Left forelimb (tissue), 1 donor: ENCODE data around the gene CACNA1I.

Experiments used
- DNase-seq: peaks from one replicate; pipeline ENCODE4 v3.0.0-alpha.2; 2018; ENCODE audit warnings: low spot score

Gene CACNA1I

DNA sequence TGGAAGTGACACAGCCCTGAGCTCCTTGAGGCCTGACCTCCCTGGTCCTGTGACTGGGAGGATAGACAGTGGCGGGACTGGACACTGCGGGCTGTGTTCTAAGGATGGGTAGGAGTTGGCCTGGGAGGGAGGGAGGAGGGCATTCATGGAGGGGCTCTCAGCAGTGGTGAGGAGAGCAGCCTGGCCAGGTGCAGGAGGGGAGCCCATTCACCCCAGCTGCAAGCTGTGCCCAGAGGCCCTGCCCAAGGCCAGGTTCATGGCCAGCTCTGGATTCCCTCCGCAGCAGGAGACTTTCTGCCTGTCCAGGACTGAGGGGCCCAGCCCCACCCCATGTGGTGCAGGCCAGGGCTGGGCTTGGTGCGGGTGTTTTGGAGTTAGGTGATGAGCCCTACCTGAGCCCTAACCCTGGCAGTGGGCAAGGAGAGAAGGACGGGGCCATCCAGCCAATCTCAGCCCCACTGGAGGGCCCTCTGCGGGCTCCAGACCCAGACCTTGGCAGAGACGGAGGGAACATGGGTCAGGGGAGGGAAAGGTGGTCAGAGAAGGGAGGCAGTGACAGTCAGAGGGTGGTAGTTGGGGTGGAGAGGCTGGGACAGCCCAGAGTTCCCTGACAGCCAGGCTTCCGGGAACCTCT is 26.8 kb downstream of the CACNA1I start:
- DNase-seq: no peak

DNA sequence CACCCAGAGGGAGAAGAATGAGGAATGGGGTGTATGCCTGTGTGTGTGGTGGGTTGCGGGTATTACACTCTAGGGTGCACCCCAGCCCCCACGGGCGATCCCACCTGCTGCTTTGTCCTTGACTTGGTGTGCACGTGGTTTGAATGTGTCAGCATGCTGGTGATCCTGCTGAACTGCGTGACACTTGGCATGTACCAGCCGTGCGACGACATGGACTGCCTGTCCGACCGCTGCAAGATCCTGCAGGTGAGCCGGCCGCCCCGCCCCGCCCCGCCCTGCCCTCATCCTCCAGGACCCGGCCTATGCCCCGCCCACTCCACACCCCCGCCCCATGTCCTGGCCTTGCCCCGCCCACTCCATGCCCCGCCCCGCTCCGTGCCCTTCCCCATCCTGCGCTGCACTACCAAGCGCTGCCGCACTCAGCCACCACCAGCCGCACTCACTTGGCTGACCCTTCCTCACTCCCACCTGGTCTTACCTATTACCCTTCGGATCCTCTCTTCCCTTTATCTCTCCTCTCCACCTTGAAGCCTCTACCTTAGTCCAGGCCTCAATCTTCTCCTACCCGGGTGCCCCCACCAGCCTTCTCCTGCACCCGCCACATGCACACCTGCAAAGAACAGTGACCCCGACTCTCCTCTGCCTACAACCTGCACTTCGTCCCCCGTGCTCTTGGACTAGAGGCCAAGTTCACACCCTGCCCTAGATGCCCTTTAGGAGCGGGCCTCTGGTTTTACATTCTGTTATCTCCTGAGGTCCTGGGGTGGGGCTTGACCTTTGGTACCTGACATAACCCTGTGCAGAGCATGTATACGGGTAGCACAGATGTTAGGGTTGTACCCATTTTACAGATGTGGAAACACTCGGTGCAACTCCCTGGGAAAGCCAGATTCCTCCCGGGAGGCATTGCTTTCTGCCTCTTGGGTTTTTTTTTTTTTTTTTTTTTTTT is 27.7 kb downstream of the CACNA1I start:
- no peak for DNase-seq

DNA sequence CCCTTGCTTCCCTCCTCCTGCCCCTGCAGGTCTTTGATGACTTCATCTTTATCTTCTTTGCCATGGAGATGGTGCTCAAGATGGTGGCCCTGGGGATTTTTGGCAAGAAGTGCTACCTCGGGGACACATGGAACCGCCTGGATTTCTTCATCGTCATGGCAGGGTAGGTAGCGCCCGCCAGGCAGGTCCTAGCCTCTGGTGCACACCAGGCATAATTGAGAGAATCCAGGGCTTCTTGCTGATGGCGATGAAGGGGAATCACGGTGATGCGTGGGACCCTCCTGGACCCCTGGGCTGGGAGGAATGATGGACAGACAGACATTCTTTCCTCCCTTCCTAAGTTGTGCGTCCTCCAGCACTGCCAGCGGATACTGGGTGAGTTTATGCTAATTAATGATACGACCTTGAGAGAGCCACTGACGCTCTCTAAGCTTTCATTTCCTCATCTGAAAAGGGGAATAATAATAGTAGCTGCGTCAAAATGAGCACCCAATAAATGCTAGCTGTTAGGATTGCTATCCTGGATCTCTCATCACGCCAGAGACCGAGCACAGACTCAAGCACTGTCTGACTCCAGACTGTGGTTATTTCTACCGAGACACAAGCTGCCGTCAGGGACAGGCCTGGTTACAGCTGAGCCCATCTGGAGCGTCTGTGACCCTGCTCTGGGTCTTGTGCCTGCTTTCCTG is 30.1 kb downstream of the CACNA1I start:
- no peak for DNase-seq

DNA sequence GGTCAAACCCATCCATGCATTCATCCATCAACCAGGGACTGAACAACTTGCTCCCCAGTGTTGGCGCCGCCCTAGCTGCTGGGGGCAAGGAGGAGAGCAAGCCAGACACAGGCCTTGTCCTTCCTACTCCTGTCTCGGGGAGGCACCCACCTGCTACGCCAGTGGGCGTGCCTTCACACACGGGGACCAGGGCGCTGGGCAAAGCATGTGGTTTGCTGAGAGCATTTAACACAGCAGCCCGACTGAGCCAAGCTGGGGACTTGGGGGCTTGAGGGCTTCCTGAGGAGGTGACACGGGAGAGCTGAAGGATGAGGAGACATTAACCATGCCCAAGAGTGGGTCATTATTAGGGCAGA is 30.6 kb downstream of the CACNA1I start:
- no peak for DNase-seq

DNA sequence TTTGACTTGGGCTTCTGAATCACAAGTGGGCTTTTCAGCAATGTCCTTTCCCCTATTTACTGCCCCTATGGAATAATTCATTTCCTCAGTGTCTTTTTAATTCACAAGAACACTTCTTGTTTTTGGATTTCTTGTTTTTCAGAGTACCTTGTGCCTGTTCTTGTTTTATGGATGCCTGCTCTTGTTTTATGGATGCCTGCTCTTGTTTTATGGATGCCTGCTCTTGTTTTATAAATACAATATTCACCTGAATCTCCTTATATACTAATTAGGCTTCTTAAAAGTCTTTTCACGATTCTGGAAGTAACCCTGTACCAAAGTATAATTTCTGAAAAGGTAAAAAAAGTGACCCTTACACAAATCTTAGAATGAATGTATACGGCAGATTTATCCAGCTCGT is 32.8 kb downstream of the CACNA1I start:
- no peak for DNase-seq

DNA sequence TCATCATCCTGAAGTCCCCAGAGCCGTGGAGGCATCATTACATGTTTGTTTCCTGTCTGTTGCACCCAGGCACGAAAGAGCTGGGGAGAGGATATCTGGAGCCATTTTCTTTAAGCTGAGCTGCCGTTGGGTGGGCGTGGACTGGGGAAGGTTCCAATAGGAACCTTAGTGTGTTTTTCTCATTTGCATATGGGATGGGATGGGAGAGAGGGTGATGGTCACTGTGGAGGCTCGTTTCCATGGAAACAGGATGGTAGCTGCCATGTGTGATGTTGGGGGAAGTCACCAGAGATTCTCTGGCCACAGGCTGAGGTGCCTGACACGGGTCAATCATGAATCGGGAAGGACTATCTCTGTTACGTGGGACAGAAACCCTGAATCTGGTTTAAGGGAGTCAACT is 39.7 kb downstream of the CACNA1I start:
- DNase-seq: no peak

DNA sequence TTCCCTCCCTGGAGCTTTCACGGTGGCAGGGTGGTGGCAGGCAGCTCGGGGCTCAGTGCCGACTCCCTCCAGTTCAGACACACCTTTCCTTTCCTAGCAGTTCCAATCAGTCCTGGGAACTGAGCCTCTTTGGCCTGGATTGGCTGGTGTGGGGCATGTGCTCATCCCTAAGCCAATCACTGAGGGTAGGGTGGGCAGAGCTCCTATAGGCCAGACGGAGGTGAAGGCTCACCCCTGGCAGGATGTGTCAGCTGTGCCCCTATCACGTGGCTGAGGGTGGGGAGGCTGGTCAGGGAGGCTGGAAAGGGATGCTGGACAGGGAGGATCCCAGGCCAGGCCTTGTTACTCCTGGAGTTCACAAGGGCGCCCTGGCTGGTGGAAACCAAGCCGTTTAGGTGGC is 40.2 kb downstream of the CACNA1I start:
- DNase-seq: no peak

DNA sequence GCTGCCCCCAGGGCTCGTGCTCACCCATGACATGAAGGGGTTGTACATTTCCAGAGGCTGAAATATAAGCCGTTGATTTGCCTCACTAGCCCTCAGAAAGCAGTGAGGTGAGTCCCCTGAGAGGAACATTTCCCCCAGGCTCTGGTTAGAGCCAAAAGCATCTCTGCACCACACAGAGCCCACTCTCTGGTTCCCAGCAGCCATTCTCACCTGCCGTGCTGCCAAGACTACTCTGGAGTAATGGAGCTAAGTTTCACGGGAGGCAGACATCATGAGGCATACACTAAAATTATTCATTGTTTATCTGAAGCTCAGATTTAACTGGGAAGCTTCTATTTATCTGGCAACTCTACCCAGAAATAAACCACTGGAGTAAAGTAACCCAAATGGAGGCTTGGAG is 40.8 kb downstream of the CACNA1I start:
- no peak for DNase-seq

DNA sequence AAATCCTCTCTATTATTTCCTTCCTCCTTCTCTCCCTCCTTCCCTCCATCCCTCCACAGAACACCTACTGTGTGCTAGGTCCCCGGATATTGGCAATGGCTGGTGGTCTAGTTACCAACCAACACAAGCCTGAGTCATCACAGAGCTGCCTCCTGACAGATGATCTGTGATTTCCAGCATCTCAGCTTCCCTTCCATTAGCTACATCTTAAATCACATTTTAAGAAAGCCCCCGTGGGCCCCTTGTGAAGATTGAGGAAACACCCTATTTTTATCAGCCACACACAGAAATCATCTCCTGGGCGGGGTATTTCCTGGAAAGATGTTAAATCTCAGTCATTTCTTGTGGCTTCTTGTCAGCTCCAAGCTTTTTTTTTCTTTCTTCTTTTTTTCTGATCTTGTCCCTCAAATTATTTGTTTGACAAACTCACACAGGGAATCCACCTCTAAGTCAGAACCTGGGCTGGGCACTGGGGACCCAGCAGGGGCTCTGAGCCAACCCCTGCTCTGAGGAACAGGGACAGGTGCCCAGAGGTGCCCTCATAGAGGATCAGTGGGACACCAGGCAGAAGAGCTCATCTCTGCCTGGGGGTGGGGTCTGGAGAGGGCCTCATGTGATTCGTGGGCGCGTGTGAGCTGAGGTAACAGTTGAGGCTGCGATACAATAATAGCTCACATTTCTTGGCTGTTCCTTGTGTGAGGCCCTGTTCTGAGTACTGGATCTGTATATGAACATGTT is 42.4 kb downstream of the CACNA1I start:
- DNase-seq: no peak

DNA sequence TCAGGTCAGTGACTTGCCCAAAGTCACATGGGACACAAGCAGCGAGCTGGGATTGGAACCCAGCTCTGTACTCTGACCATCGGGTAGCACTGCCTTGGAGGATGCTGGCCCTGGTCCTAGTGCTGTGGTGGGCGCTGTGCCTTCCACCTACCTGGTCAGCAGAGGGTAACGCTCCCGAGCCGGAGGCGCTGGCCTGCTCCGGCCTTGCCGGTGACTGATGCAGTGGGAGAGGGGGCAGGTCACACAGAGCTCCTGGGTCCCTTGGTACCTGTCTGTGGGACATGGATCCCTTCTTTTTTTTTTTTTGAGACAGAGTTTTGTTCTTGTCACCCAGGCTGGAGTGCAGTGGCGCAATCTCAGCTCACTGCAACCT is 43.0 kb downstream of the CACNA1I start:
- no peak for DNase-seq

DNA sequence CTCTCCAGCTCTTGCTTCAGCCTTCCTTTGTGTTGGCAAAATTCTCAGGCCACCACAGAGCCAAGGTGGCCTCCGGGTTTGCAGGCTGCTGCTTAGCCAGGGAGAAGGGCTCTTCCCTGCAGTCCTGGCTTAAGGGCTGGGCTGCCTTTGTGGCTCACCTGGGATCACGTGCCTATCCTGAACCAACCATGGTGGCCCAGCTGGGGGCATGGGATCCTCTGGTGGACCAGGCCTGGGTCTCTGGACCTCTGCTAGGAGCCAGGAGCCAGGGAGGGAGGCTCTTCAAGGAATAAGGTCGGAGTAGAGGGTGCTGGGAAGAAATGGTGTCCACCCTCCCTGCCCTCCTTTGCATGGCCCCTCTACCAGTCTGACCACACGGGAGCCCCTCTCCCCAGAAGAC is 43.9 kb downstream of the CACNA1I start:
- DNase-seq: no peak

DNA sequence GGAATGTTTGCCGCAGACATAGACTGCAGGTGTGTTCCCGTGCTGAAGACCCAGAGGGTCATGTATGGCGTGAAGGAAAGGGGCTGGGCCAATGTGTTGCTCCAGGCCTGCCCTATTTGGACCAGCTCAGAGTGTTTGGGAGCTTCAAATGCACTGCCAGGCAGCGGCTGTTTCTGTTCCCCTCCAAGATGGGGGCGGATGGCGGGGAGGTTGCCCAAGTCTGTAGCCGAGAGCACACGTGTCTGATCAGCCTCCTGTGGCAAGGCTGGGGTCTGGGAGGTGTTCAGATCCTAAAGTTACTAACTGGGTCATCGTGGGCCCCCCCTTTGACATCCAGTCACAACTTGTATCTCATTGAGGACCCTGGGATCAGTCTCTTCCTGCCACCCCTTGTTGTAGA is 45.5 kb downstream of the CACNA1I start:
- DNase-seq: no peak

DNA sequence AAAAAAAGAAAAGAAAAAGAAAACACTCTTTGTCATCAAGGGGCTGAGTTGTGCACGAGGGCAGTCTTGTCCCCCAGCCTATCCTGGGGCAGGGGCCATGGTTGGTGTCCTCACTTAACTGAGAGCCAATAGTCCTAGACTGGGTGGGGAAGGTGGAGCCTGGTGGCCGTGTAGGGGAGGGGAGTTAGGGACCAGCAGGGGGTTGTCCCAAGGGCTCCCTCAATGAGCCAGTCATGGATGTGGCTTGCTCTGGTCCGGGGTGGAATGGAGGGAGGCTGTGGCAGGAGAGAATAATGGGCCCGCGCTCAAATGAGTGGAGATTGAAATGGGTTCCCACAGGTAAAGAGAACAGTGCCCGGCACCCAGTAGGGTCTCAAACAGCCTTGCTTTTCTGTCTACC is 46.2 kb downstream of the CACNA1I start:
- no peak for DNase-seq

DNA sequence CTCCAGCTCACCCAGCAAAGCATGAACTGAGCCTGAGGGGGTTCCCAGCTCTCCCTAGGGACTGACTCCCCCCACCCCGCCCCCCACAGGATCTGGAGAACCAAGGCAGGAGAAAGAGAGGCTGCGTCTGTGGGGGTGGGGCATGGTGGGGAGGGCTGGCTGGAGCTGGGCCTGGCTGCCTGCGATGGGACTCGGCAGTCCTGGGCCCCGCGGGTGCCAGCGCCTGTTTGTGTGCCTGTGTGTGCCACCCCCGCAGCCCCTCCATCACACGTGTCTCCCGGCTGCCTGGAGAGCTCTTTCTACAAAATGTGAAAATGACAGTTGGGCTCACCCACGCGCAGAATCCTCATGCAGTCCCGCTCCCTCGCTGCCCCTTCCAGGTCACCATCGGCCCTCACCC is 46.8 kb downstream of the CACNA1I start:
- DNase-seq: no peak

DNA sequence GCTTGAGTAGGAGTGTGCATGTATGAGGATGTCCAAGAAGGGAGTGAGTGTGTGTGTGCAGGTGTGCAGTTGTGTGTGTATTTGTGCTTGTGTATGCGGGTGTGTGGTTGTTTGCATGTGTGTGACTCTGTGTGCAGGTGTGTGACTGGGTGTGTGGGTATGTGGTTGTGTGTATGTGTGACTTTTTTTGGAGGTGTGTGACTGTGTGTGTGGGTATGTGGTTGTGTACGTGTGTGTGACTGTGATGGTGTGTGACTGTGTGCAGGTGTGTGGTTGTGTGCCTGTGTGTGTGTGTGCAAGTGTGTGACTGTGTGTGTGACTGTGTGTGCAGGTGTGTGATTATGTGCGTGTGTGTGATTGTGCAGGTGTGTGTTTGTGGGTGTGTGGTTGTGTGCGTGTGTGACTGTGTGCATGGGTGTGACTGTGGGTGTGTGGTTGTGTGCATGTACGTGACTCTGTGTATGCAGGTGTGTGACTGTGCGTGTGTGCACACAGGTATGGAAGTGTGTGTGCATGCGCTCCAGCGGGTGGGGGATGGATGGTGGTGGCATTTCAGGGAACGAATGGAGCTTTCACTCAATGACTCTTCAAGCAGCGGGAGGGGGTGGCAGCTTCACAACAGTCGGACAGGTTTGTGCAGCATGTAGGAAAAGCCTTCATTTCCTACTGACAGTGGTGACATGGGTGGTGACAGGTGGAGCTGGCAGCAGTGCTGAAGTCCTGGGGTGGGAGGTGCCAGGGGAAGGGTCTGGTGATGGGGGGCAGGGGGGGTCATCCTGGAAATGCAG is 47.6 kb downstream of the CACNA1I start:
- DNase-seq: no peak

DNA sequence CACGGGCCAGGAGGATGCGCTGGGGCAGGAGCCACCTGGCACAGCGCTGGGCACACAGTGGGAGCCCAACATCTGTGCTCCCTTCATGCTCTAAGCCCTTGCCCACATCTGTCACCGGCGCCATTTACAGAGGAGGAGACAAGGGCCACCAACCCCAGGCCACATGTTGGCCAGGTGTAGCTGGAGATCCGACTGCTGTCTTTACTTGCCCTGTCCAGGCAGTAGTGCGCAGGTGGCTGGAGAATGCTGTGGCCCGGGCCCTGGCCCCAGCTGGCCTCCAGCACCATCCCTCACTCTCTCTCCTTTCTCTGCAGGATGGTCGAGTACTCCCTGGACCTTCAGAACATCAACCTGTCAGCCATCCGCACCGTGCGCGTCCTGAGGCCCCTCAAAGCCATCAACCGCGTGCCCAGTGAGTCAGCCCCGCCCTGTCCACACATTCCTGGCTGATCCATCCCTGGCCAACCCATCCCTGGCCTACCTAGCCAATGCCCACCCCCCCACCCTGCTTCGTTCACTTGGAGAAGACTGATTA is 48.5 kb downstream of the CACNA1I start:
- DNase-seq: no peak

DNA sequence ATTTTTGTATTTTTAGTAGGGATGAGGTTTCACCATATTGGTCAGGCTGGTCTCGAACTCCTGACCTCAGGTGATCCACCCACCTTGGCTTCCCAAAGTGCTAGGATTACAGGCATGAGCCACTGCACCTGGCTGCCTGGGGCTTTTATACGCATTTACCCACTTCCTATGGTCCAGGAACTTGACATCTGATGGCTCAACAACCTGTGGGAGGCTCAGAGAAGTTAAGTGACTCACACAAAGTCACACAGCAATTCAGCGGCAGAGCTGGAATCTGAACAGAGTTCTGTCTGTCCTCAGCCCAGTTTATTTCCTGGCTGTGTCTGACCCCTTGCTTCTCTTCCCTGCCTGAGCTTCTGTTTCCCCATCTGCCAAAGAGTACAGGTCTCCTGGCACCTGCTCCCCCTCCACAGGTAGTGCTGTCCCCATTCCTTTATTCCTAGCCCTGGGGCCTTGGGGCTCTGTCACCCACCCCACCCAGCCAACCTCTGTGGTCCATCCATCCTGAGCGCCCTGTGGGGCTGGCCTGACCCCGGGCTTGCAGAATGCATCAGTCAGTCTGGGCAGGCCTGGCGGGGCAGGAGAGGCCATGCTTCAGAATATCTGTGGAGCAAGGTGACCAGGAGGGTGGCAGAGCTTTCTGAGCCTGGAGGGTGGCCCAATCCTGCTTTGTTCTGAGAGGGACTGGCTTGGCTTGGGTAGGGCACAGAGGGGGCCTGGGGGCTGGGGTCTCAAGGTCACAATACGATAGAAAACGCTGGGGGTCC is 50.6 kb downstream of the CACNA1I start:
- DNase-seq: no peak

DNA sequence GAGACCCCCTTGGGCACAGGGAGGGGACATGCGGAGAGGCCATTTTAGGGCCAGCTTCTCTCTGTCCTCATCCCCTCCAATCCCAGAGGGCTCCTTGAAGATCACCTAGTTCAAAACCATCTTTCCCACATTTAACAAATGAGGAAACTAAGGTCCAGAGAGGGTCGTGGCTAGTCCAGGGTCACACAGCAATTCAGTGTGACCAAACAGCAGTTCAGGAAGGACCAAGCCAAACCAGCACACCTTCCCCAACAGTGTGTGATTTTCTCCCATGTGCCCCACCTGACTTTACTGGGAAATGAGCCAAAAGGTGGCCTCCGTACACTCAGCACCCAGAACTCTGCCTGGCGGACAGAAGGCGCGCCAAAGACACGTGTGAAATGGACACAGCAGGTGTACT is 51.3 kb downstream of the CACNA1I start:
- DNase-seq: no peak

DNA sequence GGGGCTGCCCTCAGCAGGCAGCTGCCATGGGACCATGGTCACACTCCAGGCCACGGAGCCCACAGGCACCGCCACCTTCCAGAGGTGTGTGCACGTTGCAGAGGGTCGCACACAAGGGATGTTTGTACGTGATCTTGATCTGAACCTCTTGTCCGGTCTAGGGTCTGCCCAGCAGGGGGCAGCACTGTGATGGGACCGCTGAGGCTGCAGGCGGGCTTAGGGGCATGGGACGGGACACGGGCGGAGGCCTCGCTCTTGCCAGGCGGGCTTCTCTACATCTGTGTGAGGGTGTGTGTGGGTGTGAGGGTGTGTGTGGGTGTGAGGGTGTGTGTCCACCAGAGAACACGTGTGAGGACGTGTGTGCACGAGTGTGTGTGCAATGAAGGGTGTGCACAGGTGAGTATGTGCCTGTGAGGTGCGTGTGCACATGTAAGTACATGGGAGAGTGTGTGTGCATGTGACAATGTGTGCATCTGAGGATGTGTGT is 52.4 kb downstream of the CACNA1I start:
- DNase-seq: no peak
